Ishikawa (cell line): ENCODE measurements around the gene PTPRE.
A peak's percentile ranks its signal among the peaks of the same experiment; 100 is the strongest.

Experiments
- CEBPB ChIP-seq: IDR thresholded peaks from 2 replicates; pipeline ENCODE4 v1.6.1; 2012
- CREB1 ChIP-seq: IDR thresholded peaks from 2 replicates; pipeline ENCODE4 v1.6.1; 2012; ENCODE audit warnings: low read depth
- EGR1 ChIP-seq: IDR thresholded peaks from 2 replicates; pipeline ENCODE4 v1.6.1; 2012
- EP300 ChIP-seq: IDR thresholded peaks from 2 replicates; pipeline ENCODE4 v1.6.1; 2012; ENCODE audit warnings: borderline replicate concordance
- FOXM1 ChIP-seq: IDR thresholded peaks from 2 replicates; pipeline ENCODE4 v1.6.1; 2012; ENCODE audit warnings: low read depth, borderline replicate concordance
- NFIC ChIP-seq: IDR thresholded peaks from 2 replicates; pipeline ENCODE4 v1.6.1; 2012
- RAD21 ChIP-seq: IDR thresholded peaks from 2 replicates; pipeline ENCODE4 v1.6.1; 2012; ENCODE audit warnings: low read depth
- REST ChIP-seq: IDR thresholded peaks from 2 replicates; pipeline ENCODE4 v1.6.1; 2012; ENCODE audit warnings: low read depth, mild to moderate bottlenecking
- TAF1 ChIP-seq: IDR thresholded peaks from 2 replicates; pipeline ENCODE4 v1.6.1; 2012; ENCODE audit warnings: low read depth, mild to moderate bottlenecking
- TCF12 ChIP-seq: IDR thresholded peaks from 2 replicates; pipeline ENCODE4 v1.6.1; 2012; ENCODE audit warnings: low read depth
- TEAD4 ChIP-seq: IDR thresholded peaks from 2 replicates; pipeline ENCODE4 v1.6.1; 2012
- YY1 ChIP-seq: IDR thresholded peaks from 2 replicates; pipeline ENCODE4 v1.6.1; 2012; ENCODE audit warnings: low read depth
- ZBTB7A ChIP-seq: IDR thresholded peaks from 2 replicates; pipeline ENCODE4 v1.6.1; 2012; ENCODE audit warnings: low read depth
- TF ChIP-seq, protein P1 (sequence below): IDR thresholded peaks from 2 replicates; pipeline ENCODE4 v1.6.1; 2012

The PTPRE gene

DNA sequence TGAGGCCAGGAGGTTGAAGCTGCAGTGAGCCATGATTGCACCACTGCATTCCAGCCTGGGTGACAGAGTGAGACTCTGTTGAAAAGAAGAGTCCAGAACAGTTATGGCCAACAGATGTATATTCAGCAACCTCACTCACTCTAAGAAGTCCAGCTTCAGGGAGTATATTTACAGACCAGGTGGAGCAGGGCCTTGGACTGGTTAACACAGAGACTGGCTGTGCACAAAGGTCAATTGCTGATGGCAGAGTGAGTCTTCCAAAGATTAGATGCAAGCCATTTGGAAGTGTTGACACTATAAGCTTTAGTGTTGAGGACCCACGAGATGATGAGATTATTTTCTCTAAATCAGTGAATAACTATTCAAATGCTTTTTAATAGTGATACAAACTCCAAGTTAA, 39.1 kb upstream of the PTPRE start:
- TF ChIP-seq ZBTB7A (no peak), EGR1 (no peak), REST (no peak), TAF1 (no peak), CREB1 (no peak), FOXM1 (no peak)

- no peak for TF ChIP-seq NFIC
- no peak for TF ChIP-seq CREB1
- TF ChIP-seq CEBPB = no peak
- no peak for TF ChIP-seq FOXM1
- TF ChIP-seq, protein P1, sequence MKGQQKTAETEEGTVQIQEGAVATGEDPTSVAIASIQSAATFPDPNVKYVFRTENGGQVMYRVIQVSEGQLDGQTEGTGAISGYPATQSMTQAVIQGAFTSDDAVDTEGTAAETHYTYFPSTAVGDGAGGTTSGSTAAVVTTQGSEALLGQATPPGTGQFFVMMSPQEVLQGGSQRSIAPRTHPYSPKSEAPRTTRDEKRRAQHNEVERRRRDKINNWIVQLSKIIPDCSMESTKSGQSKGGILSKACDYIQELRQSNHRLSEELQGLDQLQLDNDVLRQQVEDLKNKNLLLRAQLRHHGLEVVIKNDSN = no peak
Measured at GRCh38 chr10:127869329-127869728, 37.6 kb upstream of the PTPRE start.

DNA sequence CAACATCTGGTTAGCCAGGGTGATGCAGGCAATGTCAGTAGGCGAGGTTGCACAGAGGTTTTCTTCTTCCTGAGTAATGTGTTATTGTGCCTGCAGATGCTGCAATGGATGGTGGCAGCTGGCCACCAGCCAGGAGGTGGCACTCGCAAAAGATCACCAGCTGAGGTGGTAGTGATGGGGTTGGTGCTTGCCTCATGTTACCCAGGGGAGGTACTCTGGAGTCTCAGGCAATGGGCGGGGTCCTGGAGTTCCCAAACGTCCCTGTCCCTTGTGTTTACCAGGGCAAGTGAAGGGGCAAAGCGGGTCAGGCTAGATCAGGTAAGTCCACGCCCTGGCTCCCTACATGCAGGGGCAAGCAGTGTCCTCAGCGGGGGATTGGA, 35.3 kb upstream of the PTPRE start:
- TF ChIP-seq TEAD4 (no peak), CREB1 (no peak), EGR1 (no peak), NFIC (0 out of 2 replicates have a peak, but pooled peaks have one; percentile 14), TCF12 (no peak), CEBPB (no peak), FOXM1 (no peak)

GRCh38 chr10:127872011-127872761, 34.7 kb upstream of the PTPRE start:
- TF ChIP-seq CREB1 (no peak), NFIC (0 out of 2 replicates have a peak, but pooled peaks have one; percentile 0)

GRCh38 chr10:127872871-127873600, 33.9 kb upstream of the PTPRE start:
- TF ChIP-seq RAD21 = peak; percentile 29; the same call in 1 of the 2 replicates
- TF ChIP-seq TAF1 = no peak

DNA sequence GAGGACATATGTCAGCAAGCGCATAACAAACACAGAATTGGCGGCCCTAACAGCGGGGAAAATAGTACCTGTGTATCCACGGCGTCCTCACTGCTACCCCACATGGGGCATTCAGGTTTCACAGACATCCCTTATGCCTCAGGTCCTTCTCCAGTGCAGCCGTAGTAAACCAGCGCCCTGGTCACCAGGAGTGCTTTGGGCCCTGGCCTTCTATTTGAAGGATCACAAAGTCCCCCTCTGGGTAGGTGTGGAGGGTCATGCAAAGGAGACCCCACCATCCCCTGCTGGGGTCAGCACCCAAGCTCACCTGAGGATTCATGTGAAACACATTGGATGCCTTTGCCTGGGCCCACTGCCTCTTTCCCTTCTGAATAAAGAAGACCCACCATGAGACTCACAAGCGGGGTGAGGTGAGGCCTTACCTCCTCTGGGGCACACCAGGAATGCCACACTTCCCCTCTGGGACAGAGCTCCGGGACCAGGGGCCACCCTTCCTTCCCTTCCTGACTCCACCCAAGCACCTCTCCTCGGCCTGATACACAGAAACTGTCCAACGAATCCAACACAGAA, 32.9 kb upstream of the PTPRE start:
- TF ChIP-seq ZBTB7A (no peak), TEAD4 (no peak), YY1 (no peak), NFIC (no peak), RAD21 (no peak), TCF12 (no peak), EGR1 (no peak), FOXM1 (no peak), TAF1 (no peak), CREB1 (no peak), EP300 (no peak), REST (no peak), CEBPB (no peak)
- TF ChIP-seq, protein P1 = no peak
